ENCODE data around the gene PPIP5K2. TPM values are rescaled to one million over a fixed set of nuclear protein-coding genes. Genes with fewer than 3 reads are reported as not detected.

Gene PPIP5K2
- polyA plus RNA-seq, 1 experiment = 75.9 TPM

DNA sequence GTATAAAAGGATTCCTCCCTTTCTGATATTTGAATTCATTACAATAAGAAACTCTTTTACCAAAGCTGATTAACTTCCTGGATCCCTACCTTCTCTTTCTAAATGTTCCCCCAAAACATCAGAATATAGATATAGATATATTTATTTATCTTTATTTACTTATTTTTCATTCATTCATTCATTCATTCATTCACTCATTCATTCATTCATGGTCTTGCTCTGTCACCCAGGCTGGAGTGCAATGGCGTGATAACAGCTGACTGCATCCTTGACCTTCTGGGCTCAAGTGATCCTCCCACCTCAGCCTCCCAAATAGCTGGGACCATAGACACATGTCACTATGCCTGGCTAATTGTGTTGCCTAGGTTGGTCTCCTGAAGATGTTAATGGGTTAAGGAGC, 30.8 kb upstream of the PPIP5K2 start:
- ChIA-PET CTCF (no interaction called here), POLR2A (no interaction called here)
- H3K9me3 ChIP-seq (ENCODE audit: control insufficient read depth, insufficient read depth, low read length) = no peaks in the 10 kb centered on the region
- TF ChIP-seq, protein P1, sequence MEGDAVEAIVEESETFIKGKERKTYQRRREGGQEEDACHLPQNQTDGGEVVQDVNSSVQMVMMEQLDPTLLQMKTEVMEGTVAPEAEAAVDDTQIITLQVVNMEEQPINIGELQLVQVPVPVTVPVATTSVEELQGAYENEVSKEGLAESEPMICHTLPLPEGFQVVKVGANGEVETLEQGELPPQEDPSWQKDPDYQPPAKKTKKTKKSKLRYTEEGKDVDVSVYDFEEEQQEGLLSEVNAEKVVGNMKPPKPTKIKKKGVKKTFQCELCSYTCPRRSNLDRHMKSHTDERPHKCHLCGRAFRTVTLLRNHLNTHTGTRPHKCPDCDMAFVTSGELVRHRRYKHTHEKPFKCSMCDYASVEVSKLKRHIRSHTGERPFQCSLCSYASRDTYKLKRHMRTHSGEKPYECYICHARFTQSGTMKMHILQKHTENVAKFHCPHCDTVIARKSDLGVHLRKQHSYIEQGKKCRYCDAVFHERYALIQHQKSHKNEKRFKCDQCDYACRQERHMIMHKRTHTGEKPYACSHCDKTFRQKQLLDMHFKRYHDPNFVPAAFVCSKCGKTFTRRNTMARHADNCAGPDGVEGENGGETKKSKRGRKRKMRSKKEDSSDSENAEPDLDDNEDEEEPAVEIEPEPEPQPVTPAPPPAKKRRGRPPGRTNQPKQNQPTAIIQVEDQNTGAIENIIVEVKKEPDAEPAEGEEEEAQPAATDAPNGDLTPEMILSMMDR (IDR thresholded peaks at IDR 0.05; ENCODE audit: low read depth, low read length) = no peak
- H3K27me3 ChIP-seq (ENCODE audit: control insufficient read depth, insufficient read depth, low read length) = no peaks in the 10 kb centered on the region
- no peak for DNase-seq (ENCODE audit: low read depth, low spot score)
- no peak overlapping the region for H3K4me3 ChIP-seq (ENCODE audit: low read depth, low read length)
- no peak overlapping the region for H3K27ac ChIP-seq (ENCODE audit: low read depth, low read length)

DNA sequence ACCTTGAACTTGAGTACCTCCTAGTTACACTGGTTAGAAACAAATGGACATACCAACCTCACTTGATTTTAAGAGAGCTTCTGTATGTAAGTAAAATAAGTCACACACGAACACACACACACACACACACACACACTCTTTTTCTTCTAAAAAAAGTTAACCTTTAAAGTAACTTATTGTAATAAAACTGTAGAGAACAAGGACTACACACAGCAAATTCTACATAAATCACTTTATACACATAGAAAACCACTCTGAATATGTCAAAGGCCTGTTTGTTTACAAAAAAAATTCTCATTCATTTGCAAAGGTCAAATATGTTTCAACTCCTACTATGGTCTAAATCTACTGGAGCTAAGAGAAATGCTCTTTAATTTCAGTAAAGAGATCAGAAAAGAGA, 29.3 kb upstream of the PPIP5K2 start:
- TF ChIP-seq, protein P1 (IDR thresholded peaks at IDR 0.05; ENCODE audit: low read depth, low read length) = no peak
- ChIA-PET CTCF (interaction anchor here (1.0 kb wide), 1 partner anchor 60 kb away, joined by 3 read pairs; no protein-coding TSS in a partner anchor), POLR2A (no interaction called here)
- Histone ChIP-seq H3K27ac (ENCODE audit: low read depth, low read length) (no peak overlapping the region), H3K27me3 (ENCODE audit: control insufficient read depth, insufficient read depth, low read length) (no peaks in the 10 kb centered on the region), H3K4me3 (ENCODE audit: low read depth, low read length) (no peak overlapping the region), H3K9me3 (ENCODE audit: control insufficient read depth, insufficient read depth, low read length) (no peaks in the 10 kb centered on the region)
- no peak for DNase-seq (ENCODE audit: low read depth, low spot score)

DNA sequence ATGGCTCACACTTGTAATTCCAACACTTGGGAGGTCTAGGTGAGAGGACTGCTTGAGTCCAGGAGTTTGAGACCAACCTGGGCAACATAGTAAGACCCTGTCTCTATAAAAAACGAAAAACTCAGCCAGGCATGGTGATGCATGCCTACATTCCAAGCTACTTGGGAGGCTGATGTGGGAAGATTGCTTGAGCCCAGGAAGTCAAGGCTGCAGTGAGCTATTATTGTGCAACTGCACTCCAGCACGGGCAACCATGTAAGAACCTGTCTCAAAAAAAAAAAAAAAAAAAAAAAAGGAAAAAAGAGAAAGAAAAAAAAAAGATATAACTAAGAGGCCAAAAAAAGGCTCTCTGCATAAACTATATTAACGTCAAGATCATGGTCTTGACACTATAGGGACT, 27.4 kb upstream of the PPIP5K2 start:
- ChIA-PET CTCF (no interaction called here), POLR2A (no interaction called here)
- Histone ChIP-seq H3K4me3 (ENCODE audit: low read depth, low read length) (no peak overlapping the region), H3K9me3 (ENCODE audit: control insufficient read depth, insufficient read depth, low read length) (no peaks in the 10 kb centered on the region), H3K27ac (ENCODE audit: low read depth, low read length) (no peak overlapping the region), H3K27me3 (ENCODE audit: control insufficient read depth, insufficient read depth, low read length) (no peaks in the 10 kb centered on the region)
- DNase-seq (ENCODE audit: low read depth, low spot score) = no peak
- TF ChIP-seq, protein P1 (IDR thresholded peaks at IDR 0.05; ENCODE audit: low read depth, low read length) = no peak

DNA sequence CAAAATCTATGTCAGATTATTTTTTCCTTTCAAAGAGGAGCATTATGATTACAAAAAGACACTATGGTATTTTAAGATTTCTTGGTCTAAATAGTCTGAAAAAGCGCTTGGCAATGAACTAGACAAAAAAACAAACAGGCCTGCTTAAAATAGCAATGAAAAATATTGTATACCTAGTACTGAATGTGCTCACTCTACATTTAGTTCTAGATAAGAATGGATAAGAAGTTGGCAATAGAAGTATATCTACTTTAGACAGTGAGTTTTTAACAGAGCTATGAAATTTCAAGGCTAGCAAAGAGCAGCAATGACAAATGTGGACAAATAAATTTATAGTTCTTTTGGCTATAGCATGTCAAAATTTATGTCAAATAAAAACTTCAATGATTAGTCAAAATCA, 26.4 kb upstream of the PPIP5K2 start:
- H3K9me3 ChIP-seq (ENCODE audit: control insufficient read depth, insufficient read depth, low read length) = no peaks in the 10 kb centered on the region
- H3K27me3 ChIP-seq (ENCODE audit: control insufficient read depth, insufficient read depth, low read length) = no peaks in the 10 kb centered on the region
- no peak overlapping the region for H3K27ac ChIP-seq (ENCODE audit: low read depth, low read length)
- ChIA-PET CTCF (no interaction called here), POLR2A (no interaction called here)
- no peak for DNase-seq (ENCODE audit: low read depth, low spot score)
- no peak overlapping the region for H3K4me3 ChIP-seq (ENCODE audit: low read depth, low read length)
- TF ChIP-seq, protein P1 (IDR thresholded peaks at IDR 0.05; ENCODE audit: low read depth, low read length) = no peak

DNA sequence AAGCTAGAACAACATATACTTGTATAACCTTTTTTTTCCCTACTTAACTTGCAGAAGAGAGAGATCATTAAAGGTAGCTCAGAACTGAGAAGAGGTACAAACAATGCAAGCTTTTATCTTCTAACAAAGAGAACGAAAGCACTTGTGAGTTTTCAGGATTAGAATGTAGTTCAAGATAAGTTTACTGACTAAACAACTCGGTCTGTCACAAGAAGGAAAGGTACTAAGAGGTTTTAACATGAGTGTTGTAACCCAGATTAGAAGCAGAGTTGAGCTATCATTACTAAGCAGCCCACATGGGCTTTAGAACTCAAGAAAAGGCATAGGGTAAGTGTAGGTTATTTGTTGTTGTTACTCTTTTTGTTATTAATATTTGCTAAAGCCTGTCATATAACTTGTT, 25.4 kb upstream of the PPIP5K2 start:
- TF ChIP-seq, protein P1 (IDR thresholded peaks at IDR 0.05; ENCODE audit: low read depth, low read length) = no peak
- ChIA-PET CTCF (no interaction called here), POLR2A (no interaction called here)
- no peaks in the 10 kb centered on the region for H3K9me3 ChIP-seq (ENCODE audit: control insufficient read depth, insufficient read depth, low read length)
- no peak overlapping the region for H3K4me3 ChIP-seq (ENCODE audit: low read depth, low read length)
- H3K27ac ChIP-seq (ENCODE audit: low read depth, low read length) = no peak overlapping the region
- H3K27me3 ChIP-seq (ENCODE audit: control insufficient read depth, insufficient read depth, low read length) = no peaks in the 10 kb centered on the region
- no peak for DNase-seq (ENCODE audit: low read depth, low spot score)

Data from AG04450 (cell line).